BLaER1 treated with 17β-estradiol and CSF1 and Interleukin-3, amounts not matched to agents 10 nM and 100 nM (cell line): ENCODE results near the gene KCNK10.

Experiments
- H3K27ac ChIP-seq, 11 experiments: shearing (Covaris generic); formaldehyde crosslinking; 2 replicates each; pipeline ENCODE4 v1.8.1; 2022
- H3K27me3 ChIP-seq, 11 experiments: shearing (Covaris generic); formaldehyde crosslinking; 2 replicates each; pipeline ENCODE4 v1.8.1; 2022
- H3K36me3 ChIP-seq, 11 experiments: shearing (Covaris generic); formaldehyde crosslinking; 2 replicates each; pipeline ENCODE4 v1.8.1; 2022
- H3K4me1 ChIP-seq, 10 experiments: shearing (Covaris generic); formaldehyde crosslinking; 2 replicates each; pipeline ENCODE4 v1.8.1; 2022
- H3K4me2 ChIP-seq, 11 experiments: shearing (Covaris generic); formaldehyde crosslinking; 2 replicates each; pipeline ENCODE4 v1.8.1; 2022
- H3K4me3 ChIP-seq, 10 experiments: shearing (Covaris generic); formaldehyde crosslinking; 2 replicates each; pipeline ENCODE4 v1.8.1; 2022
- H3K9ac ChIP-seq, 11 experiments: shearing (Covaris generic); formaldehyde crosslinking; 2 replicates each; pipeline ENCODE4 v1.8.1; 2022
- H3K9me3 ChIP-seq, 11 experiments: shearing (Covaris generic); formaldehyde crosslinking; replicated peaks in 1 of 11; 2 replicates each; pipeline ENCODE4 v1.8.1; 2022
- H4K20me1 ChIP-seq, 11 experiments: shearing (Covaris generic); formaldehyde crosslinking; 2 replicates each; pipeline ENCODE4 v1.8.1; 2022
- Cebpa-rat ChIP-seq, 11 experiments: shearing (Covaris generic); IDR thresholded peaks; 2 replicates each; pipeline ENCODE4 v1.8.1; 2022

KCNK10 gene

DNA sequence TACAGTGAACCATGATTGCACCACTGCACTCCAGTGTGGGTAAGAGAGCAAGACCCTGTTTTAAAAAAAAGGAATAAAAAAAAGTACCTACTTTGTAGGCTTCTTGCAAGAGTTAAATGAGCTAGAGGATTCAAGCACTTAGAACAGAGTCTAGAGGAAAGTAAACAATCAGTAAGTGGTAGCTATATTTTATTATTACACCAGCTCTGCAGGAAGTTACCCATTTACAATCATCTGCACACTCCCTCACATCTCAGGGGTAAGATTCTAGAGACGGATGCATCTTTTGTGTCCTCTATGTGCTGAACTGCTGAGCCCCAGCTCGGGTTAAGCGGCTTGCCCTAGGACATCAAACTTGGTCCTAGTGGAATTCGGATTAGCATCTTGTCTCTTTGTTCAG is 67.3 kb downstream of the KCNK10 start:
- Histone ChIP-seq H4K20me1 (no peaks in the 10 kb centered on the region), H3K9me3 (peaks cover 0 to 14% (median 0%) of the 10 kb centered on the region in 11 experiments; a peak in 4 of 22 replicates), H3K36me3 (peaks cover 0 to 14% (median 0%) of the 10 kb centered on the region in 11 experiments; a peak in 6 of 22 replicates), H3K27ac (peak overlapping the region in 2 of 11 experiments; percentile 24 to 56; a peak in 3 of 22 replicates), H3K9ac (no peak overlapping the region), H3K4me1 (peaks cover 4 to 48% (median 23%) of the 10 kb centered on the region in 10 experiments; a peak in 18 of 20 replicates), H3K4me2 (peak overlapping the region in 6 of 11 experiments; percentile 51 to 74 (median 64); a peak in 8 of 22 replicates), H3K27me3 (no peaks in the 10 kb centered on the region), H3K4me3 (no peak overlapping the region)
- no peak for TF ChIP-seq Cebpa-rat (IDR thresholded peaks at IDR 0.05)

DNA sequence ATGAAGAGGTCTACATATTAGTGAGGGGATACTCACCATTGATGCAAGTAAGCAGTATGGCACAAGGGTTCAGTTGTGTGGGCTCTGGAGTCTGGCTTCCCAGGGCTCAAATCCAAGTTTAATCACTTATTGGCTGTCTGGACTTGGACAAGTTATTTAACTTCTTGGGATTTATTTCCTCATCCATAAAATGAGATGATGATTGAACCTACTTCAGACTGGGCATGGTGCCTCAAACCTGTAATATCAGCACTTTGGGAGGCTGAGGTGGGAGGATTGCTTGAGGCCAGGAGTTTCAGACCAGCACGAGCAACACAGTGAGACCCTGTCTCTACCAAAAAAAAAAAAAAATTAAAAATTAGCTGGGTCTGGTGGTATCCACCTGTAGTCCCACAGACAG is 67.9 kb downstream of the KCNK10 start:
- TF ChIP-seq Cebpa-rat (IDR thresholded peaks at IDR 0.05): no peak
- no peak overlapping the region for H3K4me3 ChIP-seq
- H4K20me1 ChIP-seq: no peaks in the 10 kb centered on the region
- H3K27ac ChIP-seq: no peak overlapping the region
- peaks cover 0 to 13% (median 0%) of the 10 kb centered on the region in 11 experiments; a peak in 5 of 22 replicates for H3K36me3 ChIP-seq
- H3K9me3 ChIP-seq: peaks cover 0 to 14% (median 0%) of the 10 kb centered on the region in 11 experiments; a peak in 4 of 22 replicates
- H3K9ac ChIP-seq: no peak overlapping the region
- no peaks in the 10 kb centered on the region for H3K27me3 ChIP-seq
- H3K4me1 ChIP-seq: peaks cover 4 to 48% (median 24%) of the 10 kb centered on the region in 10 experiments; a peak in 18 of 20 replicates
- peak overlapping the region in 2 of 11 experiments; percentile 69 to 74; a peak in 4 of 22 replicates for H3K4me2 ChIP-seq

DNA sequence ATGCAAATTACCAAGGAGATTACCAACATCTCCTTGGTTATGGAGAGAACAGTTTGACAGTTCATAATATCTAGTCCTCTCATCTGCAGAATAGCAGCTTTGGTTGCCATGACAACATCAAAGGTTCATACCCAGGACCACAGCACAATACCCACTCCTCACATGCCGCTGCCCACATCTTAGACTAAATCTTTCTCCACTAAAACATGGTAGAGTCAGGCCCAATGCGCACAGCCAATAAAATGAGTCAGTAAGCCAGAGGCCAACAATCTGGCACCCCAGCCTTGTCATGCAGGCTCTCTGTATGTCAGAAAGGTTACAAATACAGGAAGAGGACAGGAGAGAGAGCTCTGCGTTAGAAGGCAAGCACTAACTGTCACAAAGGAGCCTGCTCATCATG is 70.6 kb downstream of the KCNK10 start:
- no peaks in the 10 kb centered on the region for H4K20me1 ChIP-seq
- H3K27me3 ChIP-seq: no peaks in the 10 kb centered on the region
- H3K4me3 ChIP-seq: no peak overlapping the region
- peaks cover 0 to 14% (median 0%) of the 10 kb centered on the region in 11 experiments; a peak in 4 of 22 replicates for H3K9me3 ChIP-seq
- H3K36me3 ChIP-seq: peaks cover 0 to 13% (median 0%) of the 10 kb centered on the region in 11 experiments; a peak in 4 of 22 replicates
- TF ChIP-seq Cebpa-rat (IDR thresholded peaks at IDR 0.05): no peak
- H3K4me1 ChIP-seq: peaks cover 11 to 57% (median 32%) of the 10 kb centered on the region in 10 experiments
- H3K4me2 ChIP-seq: no peak overlapping the region
- no peak overlapping the region for H3K27ac ChIP-seq
- no peak overlapping the region for H3K9ac ChIP-seq

DNA sequence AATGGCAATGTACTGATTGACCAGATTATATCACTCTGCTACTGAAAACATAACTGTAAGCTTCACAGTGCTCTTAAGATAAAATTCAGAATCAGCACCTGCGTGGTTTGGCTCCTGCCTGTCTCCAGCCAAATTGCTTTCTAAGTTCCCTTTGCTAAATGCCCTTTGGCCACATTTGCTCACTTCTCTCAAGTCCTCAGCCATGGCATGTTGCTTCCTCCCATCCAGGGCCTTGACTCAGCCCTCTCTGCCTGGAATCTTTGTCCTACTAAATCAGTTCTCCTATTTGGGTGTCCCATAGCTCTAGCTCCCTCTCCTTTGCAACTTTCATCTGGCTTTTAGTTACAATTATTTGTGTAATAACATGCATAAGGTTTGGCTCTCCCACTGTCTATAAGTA is 71.4 kb downstream of the KCNK10 start:
- Histone ChIP-seq H3K4me1 (peaks cover 16 to 57% (median 32%) of the 10 kb centered on the region in 10 experiments), H3K9ac (no peak overlapping the region), H3K4me3 (no peak overlapping the region), H3K9me3 (peaks cover 0 to 14% (median 0%) of the 10 kb centered on the region in 11 experiments; a peak in 4 of 22 replicates), H3K27me3 (no peaks in the 10 kb centered on the region), H3K4me2 (peak overlapping the region in 2 of 11 experiments; percentile 14 to 29; a peak in 3 of 22 replicates), H4K20me1 (no peaks in the 10 kb centered on the region), H3K36me3 (peaks cover 0 to 13% (median 0%) of the 10 kb centered on the region in 11 experiments; a peak in 4 of 22 replicates), H3K27ac (no peak overlapping the region)
- TF ChIP-seq Cebpa-rat (IDR thresholded peaks at IDR 0.05): no peak

DNA sequence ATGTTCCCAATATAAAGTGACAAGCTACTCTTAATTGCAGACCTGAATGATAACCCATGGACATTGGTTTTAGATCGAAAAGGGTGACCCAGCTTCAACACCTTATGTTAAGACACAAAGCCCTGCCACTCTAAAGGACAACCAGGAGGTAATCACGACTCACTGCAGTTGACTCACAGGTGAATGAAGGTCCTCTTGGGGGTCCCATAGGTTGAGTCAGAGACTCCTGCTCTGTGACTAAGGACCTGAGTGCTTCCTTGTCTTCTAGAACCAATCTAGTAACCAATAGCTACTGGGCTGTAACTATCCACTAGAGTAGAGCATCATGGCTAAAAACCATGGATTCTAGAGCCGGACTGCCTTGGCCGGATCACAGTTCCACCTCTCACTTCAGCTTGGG is 73.8 kb downstream of the KCNK10 start:
- TF ChIP-seq Cebpa-rat (IDR thresholded peaks at IDR 0.05): no peak
- H3K36me3 ChIP-seq: peaks cover 0 to 3% (median 0%) of the 10 kb centered on the region in 11 experiments; a peak in 2 of 22 replicates
- peak overlapping the region in 2 of 11 experiments; percentile 48 to 64; a peak in 2 of 22 replicates for H3K4me2 ChIP-seq
- H4K20me1 ChIP-seq: no peaks in the 10 kb centered on the region
- H3K4me3 ChIP-seq: no peak overlapping the region
- no peak overlapping the region for H3K9ac ChIP-seq
- H3K27ac ChIP-seq: no peak overlapping the region
- H3K4me1 ChIP-seq: peaks cover 33 to 58% (median 41%) of the 10 kb centered on the region in 10 experiments
- peaks cover 0 to 8% (median 0%) of the 10 kb centered on the region in 11 experiments; a peak in 4 of 22 replicates for H3K9me3 ChIP-seq
- no peaks in the 10 kb centered on the region for H3K27me3 ChIP-seq

DNA sequence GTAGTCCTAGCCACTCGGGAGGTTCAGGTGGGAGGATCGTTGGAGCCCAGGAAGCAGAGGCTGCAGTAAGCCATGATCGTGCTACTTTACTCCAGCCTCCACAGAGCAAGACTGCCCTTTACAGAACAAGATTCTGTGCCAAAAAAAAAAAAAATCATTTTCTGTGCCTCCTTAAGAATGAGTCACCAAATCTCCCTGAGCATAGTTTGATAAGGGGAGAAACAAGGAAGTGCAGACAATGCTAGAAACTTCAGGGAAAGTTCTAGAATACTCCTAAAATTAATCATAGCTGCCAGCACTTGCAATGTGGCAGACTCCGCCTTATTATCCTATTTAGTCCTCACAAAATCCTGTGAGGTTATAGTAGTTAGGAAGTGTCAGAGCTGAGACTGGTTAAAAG is 74.5 kb downstream of the KCNK10 start:
- Histone ChIP-seq H4K20me1 (no peaks in the 10 kb centered on the region), H3K9ac (no peak overlapping the region), H3K4me1 (peaks cover 33 to 58% (median 45%) of the 10 kb centered on the region in 10 experiments), H3K27ac (no peak overlapping the region), H3K27me3 (no peaks in the 10 kb centered on the region), H3K9me3 (peaks cover 0 to 2% (median 0%) of the 10 kb centered on the region in 11 experiments; a peak in 2 of 22 replicates), H3K4me2 (peak overlapping the region in 5 of 11 experiments; percentile 38 to 71 (median 48); a peak in 9 of 22 replicates), H3K36me3 (no peaks in the 10 kb centered on the region), H3K4me3 (no peak overlapping the region)
- TF ChIP-seq Cebpa-rat (IDR thresholded peaks at IDR 0.05): no peak

DNA sequence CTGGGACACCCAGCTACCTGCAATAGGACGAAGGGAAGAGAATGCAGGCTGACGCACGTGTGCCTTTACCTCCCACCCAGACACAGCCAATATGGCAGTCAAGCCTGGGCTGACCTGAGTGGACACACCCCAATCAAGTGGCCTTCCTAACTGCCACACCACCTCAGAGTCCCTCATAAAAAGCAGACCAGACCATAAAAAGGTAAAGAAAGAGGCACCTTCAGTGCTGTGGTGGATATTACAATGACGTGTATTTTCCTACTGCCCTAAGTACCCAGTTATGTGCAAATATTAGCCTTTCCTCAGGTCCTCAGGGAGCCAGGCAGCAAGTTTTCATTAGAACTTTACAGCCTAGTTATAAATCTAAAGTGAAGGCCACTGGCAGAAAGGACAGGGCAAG is 75.8 kb downstream of the KCNK10 start:
- Histone ChIP-seq H3K27ac (peak overlapping the region in 2 of 11 experiments; percentile 1 to 68; a peak in 3 of 22 replicates), H4K20me1 (no peaks in the 10 kb centered on the region), H3K4me1 (peaks cover 33 to 58% (median 48%) of the 10 kb centered on the region in 10 experiments), H3K9ac (no peak overlapping the region), H3K4me2 (peak overlapping the region; percentile 16 to 93 (median 69); a peak in 20 of 22 replicates), H3K27me3 (no peaks in the 10 kb centered on the region), H3K4me3 (no peak overlapping the region), H3K9me3 (no peaks in the 10 kb centered on the region), H3K36me3 (peaks cover 0 to 4% (median 0%) of the 10 kb centered on the region in 11 experiments; a peak in 1 of 22 replicates)
- TF ChIP-seq Cebpa-rat (IDR thresholded peaks at IDR 0.05): no peak

DNA sequence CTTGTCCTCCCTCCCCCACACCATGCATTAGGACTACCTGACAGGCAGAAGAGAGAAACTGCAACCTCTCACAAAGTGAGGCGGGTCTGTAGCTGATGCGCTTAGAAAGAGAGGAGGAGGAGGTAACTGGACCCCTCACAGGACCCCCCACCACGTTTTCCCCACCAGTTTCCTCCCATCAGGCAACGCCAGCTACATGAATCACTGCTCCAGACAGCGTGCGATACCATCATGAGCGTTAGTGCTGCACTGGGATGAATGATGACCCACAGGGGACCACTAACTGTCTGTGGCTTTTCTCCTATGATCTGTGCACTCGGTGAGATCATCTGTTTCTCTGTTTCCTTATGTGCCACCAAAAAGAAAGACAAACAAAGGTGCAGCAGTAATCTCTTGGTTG is 77.7 kb downstream of the KCNK10 start:
- Histone ChIP-seq H3K27ac (peak overlapping the region in 4 of 11 experiments; percentile 14 to 68 (median 36); a peak in 6 of 22 replicates), H3K9me3 (no peaks in the 10 kb centered on the region), H3K36me3 (peaks cover 0 to 8% (median 0%) of the 10 kb centered on the region in 11 experiments; a peak in 1 of 22 replicates), H3K27me3 (no peaks in the 10 kb centered on the region), H3K9ac (peak overlapping the region in 3 of 11 experiments; percentile 13 to 29 (median 18); a peak in 3 of 22 replicates), H4K20me1 (no peaks in the 10 kb centered on the region), H3K4me1 (peaks cover 33 to 53% (median 44%) of the 10 kb centered on the region in 10 experiments), H3K4me3 (peak overlapping the region in 1 of 10 experiments; percentile 33; a peak in 2 of 20 replicates), H3K4me2 (peak overlapping the region; percentile 20 to 93 (median 69); a peak in 21 of 22 replicates)
- no peak for TF ChIP-seq Cebpa-rat (IDR thresholded peaks at IDR 0.05)

DNA sequence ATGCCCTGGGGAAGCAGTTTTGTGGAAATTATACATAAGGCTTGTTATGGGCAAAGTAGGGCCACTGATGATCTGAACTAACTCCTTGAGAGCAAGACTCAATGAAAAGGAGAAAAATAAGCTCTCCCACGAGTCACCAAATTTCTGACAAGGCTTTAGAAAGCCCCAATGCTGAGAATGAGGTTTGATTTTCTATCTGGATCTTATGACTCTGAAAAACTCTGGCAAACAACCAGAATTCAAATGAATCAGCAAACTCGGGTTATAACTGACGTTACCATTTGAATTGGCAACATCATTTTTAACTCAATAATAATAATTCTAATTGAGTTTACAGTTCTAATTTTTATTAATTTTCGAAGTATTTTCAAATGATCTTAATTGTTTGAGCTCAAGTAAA is 79.1 kb downstream of the KCNK10 start:
- peaks cover 0 to 15% (median 0%) of the 10 kb centered on the region in 11 experiments; a peak in 4 of 22 replicates for H3K36me3 ChIP-seq
- no peak for TF ChIP-seq Cebpa-rat (IDR thresholded peaks at IDR 0.05)
- H4K20me1 ChIP-seq: no peaks in the 10 kb centered on the region
- H3K9ac ChIP-seq: no peak overlapping the region
- H3K27me3 ChIP-seq: no peaks in the 10 kb centered on the region
- H3K9me3 ChIP-seq: no peaks in the 10 kb centered on the region
- no peak overlapping the region for H3K27ac ChIP-seq
- H3K4me3 ChIP-seq: no peak overlapping the region
- H3K4me1 ChIP-seq: peaks cover 33 to 53% (median 40%) of the 10 kb centered on the region in 10 experiments
- H3K4me2 ChIP-seq: peak overlapping the region in 1 of 11 experiments; percentile 93; a peak in 1 of 22 replicates
